Astrocyte of the cerebellum (primary cell): ENCODE measurements around the gene PLXNB2.
"Not testable (repeated sequence)": the region's sequence is repeated elsewhere in the genome, so short reads cannot be mapped to it uniquely, and the experiment has no call there.

Experiments used
- DNase-seq: peaks from one replicate; pipeline ENCODE4 v3.0.0-alpha.2; 2011; ENCODE audit warnings: low read depth
- H3K4me3 ChIP-seq: 2 replicates; pipeline ENCODE4 v1.5.1; 2011; ENCODE audit warnings: mild to moderate bottlenecking, low read depth, low read length, moderate library complexity
- CTCF ChIP-seq: IDR thresholded peaks from 2 replicates; pipeline ENCODE4 v1.5.1; 2012; ENCODE audit warnings: low read length, low read depth, moderate library complexity, mild to moderate bottlenecking; ENCODE audit errors: missing control alignments
- in situ Hi-C: cut with HindIII; loops from 2 replicates; pipeline ENCODE4 v1.10.0; 2017; ENCODE audit warnings: low sequenced_read_pairs

The PLXNB2 gene

DNA sequence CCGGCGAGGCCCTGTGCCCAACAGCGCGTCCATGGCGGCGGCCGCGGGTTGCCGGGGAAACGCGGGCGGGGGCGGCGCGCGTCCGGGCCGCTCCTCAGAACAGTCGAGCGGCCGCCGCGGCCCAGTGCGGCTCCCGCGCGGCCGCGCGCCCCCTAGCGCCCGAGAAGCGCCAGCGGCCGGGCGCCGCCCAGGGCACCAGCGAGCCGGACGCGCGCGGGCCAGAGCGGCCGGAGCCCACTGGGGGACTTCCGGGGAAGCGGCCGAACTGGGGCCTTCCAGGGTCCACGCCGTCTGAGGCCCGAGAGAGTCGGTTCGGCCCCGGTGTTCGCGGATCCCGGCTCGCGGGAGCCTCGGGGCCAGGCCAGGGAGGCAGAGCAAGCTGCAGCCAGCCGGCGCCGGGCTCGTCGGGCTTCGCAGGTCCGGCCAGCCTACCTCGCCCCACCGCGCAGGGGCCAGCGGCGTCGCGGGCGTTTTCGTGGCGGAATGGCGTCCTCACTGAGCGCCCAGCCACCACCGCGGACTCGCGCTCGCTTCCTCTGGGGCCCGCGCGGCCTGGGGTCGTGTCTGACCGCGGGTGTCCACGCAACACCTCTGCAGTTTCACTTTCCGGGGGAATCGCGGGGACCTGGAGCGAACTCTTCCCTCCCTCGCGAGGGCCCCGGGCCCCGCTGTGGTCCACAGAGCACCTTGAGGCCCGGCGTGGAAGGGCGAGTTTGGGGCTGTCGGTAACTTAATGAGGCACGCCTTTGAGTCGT lies 19.7 kb upstream of the PLXNB2 start, which contains the start of gene DENND6B:
Gene DENND6B (minus strand): TSS at position 57 of the 755 bp plus-strand sequence. CDS start 24 bp downstream, at position 33.
- peak; percentile 29 for DNase-seq
- in situ Hi-C loops: no loop called here
- TF ChIP-seq CTCF: peak; percentile 30
- peak within 1 kb of the TSS; percentile 53 for H3K4me3 ChIP-seq

- peak overlapping the region; percentile 52 for H3K4me3 ChIP-seq
- no peak for DNase-seq
- in situ Hi-C loops: no loop called here
- no peak for TF ChIP-seq CTCF
These were observed 18.9 kb upstream of the PLXNB2 start for GRCh38 chr22:50326225-50326955.

- in situ Hi-C loops: no loop called here
- no peak for DNase-seq
- TF ChIP-seq CTCF: no peak
- peak overlapping the region; percentile 52 for H3K4me3 ChIP-seq
These were observed 18.2 kb upstream of the PLXNB2 start for GRCh38 chr22:50325444-50326224.

GRCh38 chr22:50323900-50324299 lies 16.5 kb upstream of the PLXNB2 start:
- TF ChIP-seq CTCF: no peak
- no peak for DNase-seq
- no peak overlapping the region for H3K4me3 ChIP-seq
- in situ Hi-C loops: no loop called here

DNA sequence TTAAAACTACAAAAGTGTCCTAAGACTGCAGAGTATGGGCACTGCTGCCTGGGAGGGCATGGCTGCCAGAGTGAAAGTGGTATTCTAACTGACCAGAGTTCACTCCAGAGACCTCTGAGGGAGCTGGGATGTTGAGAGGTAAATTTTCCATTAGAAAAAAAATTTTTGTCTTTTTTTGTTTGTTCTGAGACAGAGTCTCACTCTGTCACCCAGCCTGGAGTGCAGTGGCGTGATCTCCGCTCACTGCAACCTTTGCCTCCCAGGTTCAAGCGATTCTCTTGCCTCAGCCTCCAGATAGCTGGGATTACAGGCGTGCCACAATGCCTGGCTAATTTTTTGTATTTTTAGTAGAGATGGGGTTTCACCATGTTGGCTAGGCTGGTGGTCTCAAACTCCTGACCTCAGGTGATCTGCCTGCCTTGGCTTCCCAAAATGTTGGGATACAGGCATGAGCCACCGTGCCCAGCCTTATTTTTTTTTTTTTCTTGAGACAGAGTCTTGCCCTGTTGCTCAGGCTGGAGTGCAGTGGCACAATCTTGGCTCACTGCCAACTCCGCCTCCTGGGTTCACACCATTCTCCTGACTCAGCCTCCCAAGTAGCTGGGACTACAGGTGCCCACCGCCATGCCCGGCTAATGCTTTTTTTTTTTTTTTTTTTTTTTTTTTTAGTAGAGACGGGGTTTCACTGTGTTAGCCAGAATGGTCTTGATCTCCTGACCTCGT lies 15.1 kb upstream of the PLXNB2 start:
- in situ Hi-C loops, DNase-seq, H3K4me3 ChIP-seq: not testable (repeated sequence)

- H3K4me3 ChIP-seq: no peak overlapping the region
- in situ Hi-C loops: no loop called here
- no peak for TF ChIP-seq CTCF
- DNase-seq: no peak
These were observed 13.4 kb upstream of the PLXNB2 start for GRCh38 chr22:50320671-50321325.
